ENCODE results near the gene AKR1B1. TPM values are rescaled to one million over a fixed set of nuclear protein-coding genes. Genes with fewer than 3 reads are reported as not detected.

The AKR1B1 gene
- total RNA-seq, 1 donor from 2014 or later: 52.8 TPM

DNA sequence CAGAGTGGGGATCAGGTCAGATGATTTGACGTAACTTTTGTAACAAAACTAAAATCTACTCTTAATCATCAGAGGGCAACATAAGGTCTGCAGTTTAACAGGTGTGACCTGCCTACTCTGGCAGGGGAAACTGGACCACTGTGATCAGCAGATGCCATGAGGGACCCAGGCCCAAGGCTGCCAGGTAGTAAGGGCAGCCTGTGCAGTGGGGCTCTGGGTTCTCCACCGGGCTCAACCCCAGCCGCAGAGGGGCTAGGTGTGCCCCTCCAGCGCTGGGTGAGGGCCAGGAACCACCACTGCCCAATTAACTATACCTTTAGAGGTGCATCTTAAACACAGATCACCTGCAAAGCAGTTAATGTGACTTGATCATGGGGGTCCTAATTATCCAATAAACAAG lies 17.6 kb downstream of the AKR1B1 start:
- Mint-ChIP-seq H3K4me3 (ENCODE audit: unreplicated experiment) (no peak overlapping the region), H3K36me3 (ENCODE audit: low read depth, unreplicated experiment) (peaks cover 25% of the 10 kb centered on the region)

DNA sequence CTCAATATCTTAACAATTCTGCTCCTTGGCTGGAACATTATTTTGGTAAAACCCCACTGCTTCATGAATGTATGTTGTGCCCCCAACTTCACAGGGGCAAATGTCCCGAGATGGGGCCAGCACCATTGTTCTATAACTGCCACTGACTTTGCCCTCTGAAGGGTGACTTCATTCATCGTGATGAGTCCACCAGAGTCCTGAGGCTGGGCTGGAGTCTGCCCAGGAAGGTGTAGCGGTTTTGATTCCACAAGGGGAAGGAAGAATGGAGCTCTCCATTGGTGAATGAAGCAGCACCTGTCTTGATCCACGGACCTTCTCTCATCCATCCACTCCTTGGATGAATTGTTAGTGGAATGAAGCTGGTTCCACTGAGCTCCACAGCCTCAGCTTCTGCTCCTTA lies 18.4 kb downstream of the AKR1B1 start:
- Mint-ChIP-seq H3K4me1 (ENCODE audit: unreplicated experiment) (peaks cover 4% of the 10 kb centered on the region), H3K27ac (ENCODE audit: unreplicated experiment) (no peak overlapping the region), H3K4me3 (ENCODE audit: unreplicated experiment) (peak overlapping the region; percentile 31), H3K36me3 (ENCODE audit: low read depth, unreplicated experiment) (peaks cover 22% of the 10 kb centered on the region), H3K9me3 (ENCODE audit: unreplicated experiment) (no peaks in the 10 kb centered on the region), H3K27me3 (ENCODE audit: unreplicated experiment) (peaks cover 2% of the 10 kb centered on the region)
- TF ChIP-seq, protein P1, sequence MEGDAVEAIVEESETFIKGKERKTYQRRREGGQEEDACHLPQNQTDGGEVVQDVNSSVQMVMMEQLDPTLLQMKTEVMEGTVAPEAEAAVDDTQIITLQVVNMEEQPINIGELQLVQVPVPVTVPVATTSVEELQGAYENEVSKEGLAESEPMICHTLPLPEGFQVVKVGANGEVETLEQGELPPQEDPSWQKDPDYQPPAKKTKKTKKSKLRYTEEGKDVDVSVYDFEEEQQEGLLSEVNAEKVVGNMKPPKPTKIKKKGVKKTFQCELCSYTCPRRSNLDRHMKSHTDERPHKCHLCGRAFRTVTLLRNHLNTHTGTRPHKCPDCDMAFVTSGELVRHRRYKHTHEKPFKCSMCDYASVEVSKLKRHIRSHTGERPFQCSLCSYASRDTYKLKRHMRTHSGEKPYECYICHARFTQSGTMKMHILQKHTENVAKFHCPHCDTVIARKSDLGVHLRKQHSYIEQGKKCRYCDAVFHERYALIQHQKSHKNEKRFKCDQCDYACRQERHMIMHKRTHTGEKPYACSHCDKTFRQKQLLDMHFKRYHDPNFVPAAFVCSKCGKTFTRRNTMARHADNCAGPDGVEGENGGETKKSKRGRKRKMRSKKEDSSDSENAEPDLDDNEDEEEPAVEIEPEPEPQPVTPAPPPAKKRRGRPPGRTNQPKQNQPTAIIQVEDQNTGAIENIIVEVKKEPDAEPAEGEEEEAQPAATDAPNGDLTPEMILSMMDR (IDR thresholded peaks at IDR 0.05; ENCODE audit: unreplicated experiment): no peak
- no peak for DNase-seq (ENCODE audit: low spot score)

More for the DNA sequence above, 17.6 kb downstream of the AKR1B1 start:
- Mint-ChIP-seq H3K4me1 (ENCODE audit: unreplicated experiment) (peaks cover 4% of the 10 kb centered on the region), H3K27me3 (ENCODE audit: unreplicated experiment) (peaks cover 3% of the 10 kb centered on the region), H3K9me3 (ENCODE audit: unreplicated experiment) (no peaks in the 10 kb centered on the region), H3K27ac (ENCODE audit: unreplicated experiment) (no peak overlapping the region)
- TF ChIP-seq, protein P1 (IDR thresholded peaks at IDR 0.05; ENCODE audit: unreplicated experiment): no peak
- DNase-seq (ENCODE audit: low spot score): no peak

DNA sequence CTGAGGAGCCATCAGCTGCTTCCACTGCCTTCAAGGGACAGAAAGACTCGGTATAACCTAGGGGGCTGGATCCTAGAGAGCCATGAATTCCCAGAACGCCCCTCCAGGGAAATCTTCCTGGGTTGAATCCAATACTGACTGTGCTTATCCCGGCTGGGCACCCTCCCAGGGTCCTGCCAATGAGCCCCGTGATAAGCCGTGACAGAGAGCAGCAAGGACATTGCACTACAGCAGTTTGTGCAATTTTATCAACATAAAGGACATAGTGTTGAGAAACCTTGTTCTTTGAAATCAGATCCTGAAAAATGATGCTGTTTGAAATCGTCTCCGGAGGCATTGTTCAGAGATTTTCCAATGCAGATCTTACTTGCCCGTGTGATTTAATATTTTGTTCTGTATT lies 18.8 kb downstream of the AKR1B1 start:
- H3K4me3 Mint-ChIP-seq (ENCODE audit: unreplicated experiment): peak overlapping the region; percentile 31
- no peak overlapping the region for H3K27ac Mint-ChIP-seq (ENCODE audit: unreplicated experiment)
- TF ChIP-seq, protein P1 (IDR thresholded peaks at IDR 0.05; ENCODE audit: unreplicated experiment): no peak
- H3K9me3 Mint-ChIP-seq (ENCODE audit: unreplicated experiment): no peaks in the 10 kb centered on the region
- H3K27me3 Mint-ChIP-seq (ENCODE audit: unreplicated experiment): peaks cover 2% of the 10 kb centered on the region
- no peak for DNase-seq (ENCODE audit: low spot score)
- peaks cover 20% of the 10 kb centered on the region for H3K36me3 Mint-ChIP-seq (ENCODE audit: low read depth, unreplicated experiment)
- H3K4me1 Mint-ChIP-seq (ENCODE audit: unreplicated experiment): peaks cover 4% of the 10 kb centered on the region

DNA sequence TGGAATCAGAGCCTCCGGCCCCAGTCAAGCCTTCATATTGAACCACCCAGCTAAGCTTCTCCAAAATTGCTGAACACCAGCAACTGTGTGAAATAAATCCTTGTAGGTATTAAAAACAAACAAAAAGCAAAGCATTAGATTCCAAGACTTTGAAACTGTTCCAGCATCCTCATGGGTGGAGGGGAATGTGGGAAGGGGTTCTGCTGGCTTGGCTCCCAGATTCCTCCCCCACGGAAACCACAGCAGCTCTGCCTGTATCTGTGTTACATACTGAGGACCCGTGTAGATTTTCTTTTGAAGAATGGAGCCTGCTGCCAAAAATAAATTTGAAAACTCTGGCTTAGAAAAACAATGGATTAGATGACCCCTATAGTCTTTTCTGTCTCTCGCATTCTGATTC lies 20.0 kb downstream of the AKR1B1 start:
- Mint-ChIP-seq H3K27ac (ENCODE audit: unreplicated experiment) (no peak overlapping the region), H3K4me3 (ENCODE audit: unreplicated experiment) (no peak overlapping the region), H3K27me3 (ENCODE audit: unreplicated experiment) (peaks cover 2% of the 10 kb centered on the region), H3K36me3 (ENCODE audit: low read depth, unreplicated experiment) (peaks cover 16% of the 10 kb centered on the region), H3K4me1 (ENCODE audit: unreplicated experiment) (no peaks in the 10 kb centered on the region), H3K9me3 (ENCODE audit: unreplicated experiment) (no peaks in the 10 kb centered on the region)
- no peak for DNase-seq (ENCODE audit: low spot score)
- TF ChIP-seq, protein P1 (IDR thresholded peaks at IDR 0.05; ENCODE audit: unreplicated experiment): no peak

DNA sequence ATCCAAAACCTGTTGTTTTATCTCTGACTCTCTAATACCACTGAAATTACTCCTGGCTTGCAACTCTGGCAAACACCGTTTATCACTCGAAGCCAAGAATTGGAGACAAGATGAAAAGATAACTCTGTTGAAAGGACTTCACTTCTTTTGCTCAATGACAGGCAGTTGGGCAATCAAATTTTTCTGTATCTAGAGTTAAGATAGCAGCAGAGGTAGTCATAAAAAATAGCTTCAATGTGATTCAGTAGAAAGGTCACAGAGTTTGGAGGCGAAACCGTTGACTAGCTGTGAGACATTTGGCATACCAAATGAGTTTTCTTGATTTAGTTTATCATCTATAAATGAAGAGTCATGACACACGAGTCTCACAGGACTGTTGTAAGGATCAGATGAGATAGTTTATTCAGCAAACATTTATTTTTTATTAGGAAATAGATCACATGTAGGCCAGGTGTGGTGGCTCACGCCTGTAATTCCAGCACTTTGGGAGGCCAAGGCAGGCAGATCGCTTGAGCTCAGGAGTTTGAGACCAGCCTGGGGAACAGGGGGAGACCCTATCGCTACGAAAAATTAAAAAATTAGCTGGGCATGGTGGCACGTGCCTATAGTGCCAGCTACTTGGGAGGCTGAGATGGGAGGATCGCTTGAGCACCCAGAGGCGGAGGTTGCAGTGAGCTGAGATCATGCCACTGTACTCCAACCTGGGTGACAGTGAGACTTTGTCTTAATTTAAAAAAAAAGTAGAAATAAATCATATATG lies 23.6 kb downstream of the AKR1B1 start:
- H3K27me3 Mint-ChIP-seq (ENCODE audit: unreplicated experiment): no peaks in the 10 kb centered on the region
- TF ChIP-seq, protein P1 (IDR thresholded peaks at IDR 0.05; ENCODE audit: unreplicated experiment): no peak
- H3K4me1 Mint-ChIP-seq (ENCODE audit: unreplicated experiment): peaks cover 6% of the 10 kb centered on the region
- no peak overlapping the region for H3K27ac Mint-ChIP-seq (ENCODE audit: unreplicated experiment)
- no peak overlapping the region for H3K4me3 Mint-ChIP-seq (ENCODE audit: unreplicated experiment)
- H3K9me3 Mint-ChIP-seq (ENCODE audit: unreplicated experiment): no peaks in the 10 kb centered on the region
- no peak for DNase-seq (ENCODE audit: low spot score)
- H3K36me3 Mint-ChIP-seq (ENCODE audit: low read depth, unreplicated experiment): peaks cover 6% of the 10 kb centered on the region
